OCI-LY7 (cell line): Measurements from ENCODE around the gene GALNT6.

Experiments
- CTCF ChIP-seq: fragments of 200-600 bp; sonication (generic); conservative IDR thresholded peaks from 2 replicates; pipeline ENCODE4 v1.5.1; 2014; ENCODE audit warnings: mild to moderate bottlenecking, antibody characterized with exemption, low read length, moderate library complexity, mixed read lengths
- EZH2phosphoT487 ChIP-seq: fragments of 200-600 bp; sonication (generic); IDR thresholded peaks from 2 replicates; pipeline ENCODE4 v1.6.1; 2018; ENCODE audit warnings: low read depth, borderline replicate concordance, mild to moderate bottlenecking, mixed run types, antibody characterized with exemption, low read length, moderate library complexity, mixed read lengths

- no peak for TF ChIP-seq CTCF
- no peak for TF ChIP-seq EZH2phosphoT487
These were observed 15.1 kb upstream of the GALNT6 start for GRCh38 chr12:51406290-51406689.
